T follicular helper cell (primary cell): ENCODE results near the gene TMEM175.
"Not testable (repeated sequence)": the region's sequence is repeated elsewhere in the genome, so short reads cannot be mapped to it uniquely, and the experiment has no call there.

Experiments
- DNase-seq: peaks from one replicate; pipeline ENCODE4 v3.0.0-alpha.2; 2020; ENCODE audit warnings: low read depth

The TMEM175 gene

GRCh38 chr4:917466-917865, 14.8 kb upstream of the TMEM175 start:
- DNase-seq: no peak

GRCh38 chr4:917992-918391, 14.3 kb upstream of the TMEM175 start:
- no peak for DNase-seq

GRCh38 chr4:918591-918990, 13.7 kb upstream of the TMEM175 start:
- not testable (repeated sequence) for DNase-seq

- DNase-seq: not testable (repeated sequence)
Measured at GRCh38 chr4:919004-919680, 13.1 kb upstream of the TMEM175 start.

GRCh38 chr4:921830-922331, 10.4 kb upstream of the TMEM175 start:
- no peak for DNase-seq

GRCh38 chr4:924107-925096, 7.9 kb upstream of the TMEM175 start:
- no peak for DNase-seq

GRCh38 chr4:925171-925570, 7.1 kb upstream of the TMEM175 start:
- no peak for DNase-seq

- no peak for DNase-seq
Measured at GRCh38 chr4:925771-926500, 6.3 kb upstream of the TMEM175 start.

- no peak for DNase-seq
Measured at GRCh38 chr4:926538-926937, 5.7 kb upstream of the TMEM175 start.

- not testable (repeated sequence) for DNase-seq
Measured at GRCh38 chr4:927566-927965, 4.7 kb upstream of the TMEM175 start.

GRCh38 chr4:929096-929765, 3.0 kb upstream of the TMEM175 start:
- no peak for DNase-seq

GRCh38 chr4:930028-930551, 2.2 kb upstream of the TMEM175 start:
- no peak for DNase-seq

- no peak for DNase-seq
Measured at GRCh38 chr4:930827-931193, 1.4 kb upstream of the TMEM175 start.

GRCh38 chr4:931194-931959, 883 bp upstream of the TMEM175 start:
- DNase-seq: no peak

- no peak for DNase-seq
Measured at GRCh38 chr4:932713-933070, 432 bp downstream of the TMEM175 start.

GRCh38 chr4:939508-939907, 7.2 kb downstream of the TMEM175 start:
- not testable (repeated sequence) for DNase-seq

GRCh38 chr4:945274-946102, 13.2 kb downstream of the TMEM175 start:
- no peak for DNase-seq

- DNase-seq: no peak
Measured at GRCh38 chr4:946103-946450, 13.8 kb downstream of the TMEM175 start.

- no peak for DNase-seq
Measured at GRCh38 chr4:946517-947471, 14.5 kb downstream of the TMEM175 start.
